ENCODE results near the gene MCF2L2. TPM values are rescaled to one million over a fixed set of nuclear protein-coding genes. Genes with fewer than 3 reads are reported as not detected.

The MCF2L2 gene
- total and polyA plus RNA-seq, 2 of the 13 experiments (the other 11 are each of a cell fraction or from before 2014, with no cell fraction given) = not detected

DNA sequence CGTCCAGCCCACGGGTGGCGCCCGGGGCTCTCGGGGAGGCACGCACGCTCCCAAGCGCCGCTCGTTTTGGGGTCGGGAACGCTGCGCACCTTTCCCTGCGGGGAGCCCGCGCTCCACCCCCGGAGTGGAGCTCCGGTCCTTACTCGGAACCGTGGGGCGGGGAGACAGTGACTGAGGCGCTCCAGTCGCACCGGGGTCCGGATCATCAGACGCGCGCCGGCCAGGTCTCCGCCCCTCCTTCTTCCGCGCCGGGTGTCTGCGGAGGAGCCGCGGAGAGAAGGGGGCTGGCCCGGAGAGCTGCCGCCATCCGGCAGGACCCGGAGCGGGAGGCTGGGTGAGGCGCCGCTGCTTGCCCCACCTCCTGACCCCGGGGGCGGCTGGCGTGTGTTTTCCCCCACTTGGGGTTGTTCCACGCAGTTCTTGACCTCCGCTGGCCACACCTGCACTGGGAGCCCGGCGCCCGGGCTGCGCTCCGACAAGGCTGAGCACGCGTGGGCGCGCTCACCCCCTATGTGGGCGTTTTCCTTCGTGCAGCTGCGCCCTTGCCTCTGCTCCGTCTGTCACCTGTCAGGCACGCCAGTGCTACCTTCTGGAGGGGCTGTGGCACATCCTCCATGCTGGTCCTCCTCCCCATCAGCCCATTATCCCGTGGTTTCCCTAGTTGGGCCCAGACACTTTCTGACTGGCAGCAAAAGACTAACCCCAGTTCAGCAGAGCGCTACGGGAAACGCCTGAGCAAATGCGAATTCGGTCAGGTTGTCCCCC, at the start of gene MCF2L2 (continued):
- TF ChIP-seq ZNF317 (CRISPR knock-in tag; IDR thresholded peaks at IDR 0.05) (no peak), SP4 (CRISPR knock-in tag; IDR thresholded peaks at IDR 0.05) (no peak), ZNF441 (CRISPR knock-in tag; IDR thresholded peaks at IDR 0.05; ENCODE audit: borderline replicate concordance) (no peak), CEBPG (CRISPR knock-in tag; IDR thresholded peaks at IDR 0.05) (no peak), ZFP82 (CRISPR knock-in tag; IDR thresholded peaks at IDR 0.05; ENCODE audit: borderline replicate concordance) (no peak), GABPB1 (CRISPR knock-in tag; IDR thresholded peaks at IDR 0.05) (peak; percentile 35; the same call in 1 of the 2 replicates), RAD51 (IDR thresholded peaks at IDR 0.05; ENCODE audit: borderline replicate concordance) (no peak), CTCF (CRISPR knock-in tag; IDR thresholded peaks at IDR 0.05) (no peak), ZNF607 (CRISPR knock-in tag; IDR thresholded peaks at IDR 0.05; ENCODE audit: borderline replicate concordance) (no peak), HIVEP1 (CRISPR knock-in tag; IDR thresholded peaks at IDR 0.05) (0 out of 2 replicates have a peak, but pooled peaks have one; percentile 17), REL (CRISPR knock-in tag; conservative IDR thresholded peaks at IDR 0.05) (no peak), TBX2 (CRISPR knock-in tag; IDR thresholded peaks at IDR 0.05; ENCODE audit: borderline replicate concordance) (no peak), KDM5A (IDR thresholded peaks at IDR 0.05; ENCODE audit: borderline replicate concordance, low read length) (no peak), ZNF552 (CRISPR knock-in tag; IDR thresholded peaks at IDR 0.05; ENCODE audit: borderline replicate concordance) (no peak), ZNF234 (CRISPR knock-in tag; conservative IDR thresholded peaks at IDR 0.05) (no peak), ONECUT2 (CRISPR knock-in tag; IDR thresholded peaks at IDR 0.05) (no peak), GMEB2 (CRISPR knock-in tag; IDR thresholded peaks at IDR 0.05; ENCODE audit: low read depth) (no peak), EZH2 (conservative IDR thresholded peaks at IDR 0.05; ENCODE audit: low read depth, low read length) (0 out of 2 replicates have a peak, but pooled peaks have one; percentile 71)
- TF ChIP-seq, protein P1, sequence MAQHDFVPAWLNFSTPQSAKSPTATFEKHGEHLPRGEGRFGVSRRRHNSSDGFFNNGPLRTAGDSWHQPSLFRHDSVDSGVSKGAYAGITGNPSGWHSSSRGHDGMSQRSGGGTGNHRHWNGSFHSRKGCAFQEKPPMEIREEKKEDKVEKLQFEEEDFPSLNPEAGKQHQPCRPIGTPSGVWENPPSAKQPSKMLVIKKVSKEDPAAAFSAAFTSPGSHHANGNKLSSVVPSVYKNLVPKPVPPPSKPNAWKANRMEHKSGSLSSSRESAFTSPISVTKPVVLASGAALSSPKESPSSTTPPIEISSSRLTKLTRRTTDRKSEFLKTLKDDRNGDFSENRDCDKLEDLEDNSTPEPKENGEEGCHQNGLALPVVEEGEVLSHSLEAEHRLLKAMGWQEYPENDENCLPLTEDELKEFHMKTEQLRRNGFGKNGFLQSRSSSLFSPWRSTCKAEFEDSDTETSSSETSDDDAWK (CRISPR knock-in tag; IDR thresholded peaks at IDR 0.05) = no peak
- TF ChIP-seq, protein P2, sequence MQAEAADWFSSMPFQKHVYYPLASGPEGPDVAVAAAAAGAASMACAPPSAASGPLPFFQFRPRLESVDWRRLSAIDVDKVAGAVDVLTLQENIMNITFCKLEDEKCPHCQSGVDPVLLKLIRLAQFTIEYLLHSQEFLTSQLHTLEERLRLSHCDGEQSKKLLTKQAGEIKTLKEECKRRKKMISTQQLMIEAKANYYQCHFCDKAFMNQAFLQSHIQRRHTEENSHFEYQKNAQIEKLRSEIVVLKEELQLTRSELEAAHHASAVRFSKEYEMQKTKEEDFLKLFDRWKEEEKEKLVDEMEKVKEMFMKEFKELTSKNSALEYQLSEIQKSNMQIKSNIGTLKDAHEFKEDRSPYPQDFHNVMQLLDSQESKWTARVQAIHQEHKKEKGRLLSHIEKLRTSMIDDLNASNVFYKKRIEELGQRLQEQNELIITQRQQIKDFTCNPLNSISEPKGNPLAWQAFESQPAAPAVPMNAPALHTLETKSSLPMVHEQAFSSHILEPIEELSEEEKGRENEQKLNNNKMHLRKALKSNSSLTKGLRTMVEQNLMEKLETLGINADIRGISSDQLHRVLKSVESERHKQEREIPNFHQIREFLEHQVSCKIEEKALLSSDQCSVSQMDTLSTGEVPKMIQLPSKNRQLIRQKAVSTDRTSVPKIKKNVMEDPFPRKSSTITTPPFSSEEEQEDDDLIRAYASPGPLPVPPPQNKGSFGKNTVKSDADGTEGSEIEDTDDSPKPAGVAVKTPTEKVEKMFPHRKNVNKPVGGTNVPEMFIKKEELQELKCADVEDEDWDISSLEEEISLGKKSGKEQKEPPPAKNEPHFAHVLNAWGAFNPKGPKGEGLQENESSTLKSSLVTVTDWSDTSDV (CRISPR knock-in tag; IDR thresholded peaks at IDR 0.05) = 0 out of 2 replicates have a peak, but pooled peaks have one; percentile 24

Data from HepG2 (cell line).